HL-60 (cell line): ENCODE measurements around the gene PON1.

Experiments
- CTCF ChIP-seq: IDR thresholded peaks from one replicate; pipeline ENCODE4 v1.5.1; 2011; ENCODE audit warnings: low read length, control low read depth, inconsistent platforms; ENCODE audit not compliant: insufficient read depth
- POLR2AphosphoS5 ChIP-seq: IDR thresholded peaks from 2 replicates; pipeline ENCODE4 v1.6.1; 2012; ENCODE audit warnings: low read depth
- REST ChIP-seq: IDR thresholded peaks from 2 replicates; pipeline ENCODE4 v1.6.1; 2012; ENCODE audit warnings: low read depth; ENCODE audit not compliant: insufficient replicate concordance
- SPI1 ChIP-seq: IDR thresholded peaks from 2 replicates; pipeline ENCODE4 v1.6.1; 2012; ENCODE audit warnings: low read depth, mild to moderate bottlenecking, borderline replicate concordance

GRCh38 chr7:95290166-95290830, 34.0 kb downstream of the PON1 start:
- no peak for TF ChIP-seq POLR2AphosphoS5
- TF ChIP-seq CTCF, result no peak
- no peak for TF ChIP-seq REST
- no peak for TF ChIP-seq SPI1
